Right lobe of liver (tissue), 6 donors: ENCODE measurements around the gene RAB11FIP3. TPM values are rescaled to one million over a fixed set of nuclear protein-coding genes. Genes with fewer than 3 reads are reported as not detected.

Experiments
- ATAC-seq, 4 donors: fragments of 200-7000 bp; cut with Tn5 transposase; one replicate each; pipeline ENCODE4 v1.9.1; 2020; ENCODE audit warnings: mild to moderate bottlenecking in 4 of 4, moderate library complexity in 4 of 4
- DNase-seq, 3 donors: peaks; one replicate each; pipeline ENCODE4 v3.0.0-alpha.2; 2020
- H3K27ac ChIP-seq, 3 donors: fragments of 200-600 bp; one replicate each; pipeline ENCODE4 v1.8.0; 2022
- H3K27me3 ChIP-seq, 2 donors: fragments of 200-600 bp; one replicate each; pipeline ENCODE4 v1.8.0; 2022
- H3K36me3 ChIP-seq, 4 donors: fragments of 200-600 bp; sonication (generic) in 1 of 4; one replicate each; pipeline versions ENCODE4 v1.5.1 to v1.8.0; 2017 to 2022; ENCODE audit warnings: control low read depth in 1 of 4
- H3K4me1 ChIP-seq, 4 donors: fragments of 200-600 bp; sonication (generic) in 1 of 4; one replicate each; pipeline versions ENCODE4 v1.5.1 to v1.8.0; 2017 to 2022; ENCODE audit warnings: control low read depth in 1 of 4
- H3K4me3 ChIP-seq, 3 donors: fragments of 200-600 bp; one replicate each; pipeline ENCODE4 v1.8.0; 2022
- H3K9me3 ChIP-seq, 4 donors: fragments of 200-600 bp; sonication (generic) in 1 of 4; one replicate each; pipeline versions ENCODE4 v1.5.1 to v1.8.0; 2017 to 2022; ENCODE audit warnings: control low read depth in 1 of 4
- POLR2A ChIP-seq: fragments of 450-650 bp; IDR thresholded peaks from one replicate; pipeline ENCODE4 v1.6.1; 2017; ENCODE audit warnings: antibody characterized with exemption, mild to moderate bottlenecking
- WGBS: methylation state at CpG from one replicate; pipeline ENCODE4 v1.1.6; 2018; ENCODE audit warnings: low coverage, low lambda C conversion rate; ENCODE audit not compliant: insufficient coverage; ENCODE audit errors: missing lambda C conversion rate; 5-methylcytosine and 5-hydroxymethylcytosine counted together
- intact Hi-C, 2 donors: fragments of 100-400 bp; cut with DNase I; formaldehyde crosslinking; loops; one replicate each; pipeline versions ENCODE4 v1.11.2 to v1.14.1; 2022
- total RNA-seq, 6 experiments: library from RNA; depleted of rRNA in 2 of 6; stranded (reverse); fragments of >200 nt in 2 of 6; fragmentation: NEBNext Ultra II Directional in 3 of 6; extraction: Animal tissue kit (Norgen Biotek cat#: 25700) in 3 of 6; gene quantifications; one replicate each; pipeline versions ENCODE4 v1.1.0 to v1.2.4, GENCODE V29; 2016 to 2023
- TF ChIP-seq, protein P1 (sequence below), 4 donors: fragments of 200-600 bp in 3 of 4; fragments of 450-650 bp in 1 of 4; IDR thresholded peaks; one replicate each; pipeline versions ENCODE4 v1.5.1 to v1.8.0; 2016 to 2022; ENCODE audit warnings: antibody characterized with exemption in 4 of 4, mild to moderate bottlenecking in 2 of 4
- donor health status: DM: no; HTN: yes; CAD: no.
- donor health status: DM: no; HTN: no; CAD: no.
- donor health status: DM: no; HTN: no; CAD: no.
- donor health status: DM: no; HTN: yes; CAD: no.
- donor health status: DM: no; HTN: yes; CAD: no.

Gene RAB11FIP3
- total RNA-seq, 6 experiments from 2014 or later: 19.5 to 38.3 (median 25.5) TPM

DNA sequence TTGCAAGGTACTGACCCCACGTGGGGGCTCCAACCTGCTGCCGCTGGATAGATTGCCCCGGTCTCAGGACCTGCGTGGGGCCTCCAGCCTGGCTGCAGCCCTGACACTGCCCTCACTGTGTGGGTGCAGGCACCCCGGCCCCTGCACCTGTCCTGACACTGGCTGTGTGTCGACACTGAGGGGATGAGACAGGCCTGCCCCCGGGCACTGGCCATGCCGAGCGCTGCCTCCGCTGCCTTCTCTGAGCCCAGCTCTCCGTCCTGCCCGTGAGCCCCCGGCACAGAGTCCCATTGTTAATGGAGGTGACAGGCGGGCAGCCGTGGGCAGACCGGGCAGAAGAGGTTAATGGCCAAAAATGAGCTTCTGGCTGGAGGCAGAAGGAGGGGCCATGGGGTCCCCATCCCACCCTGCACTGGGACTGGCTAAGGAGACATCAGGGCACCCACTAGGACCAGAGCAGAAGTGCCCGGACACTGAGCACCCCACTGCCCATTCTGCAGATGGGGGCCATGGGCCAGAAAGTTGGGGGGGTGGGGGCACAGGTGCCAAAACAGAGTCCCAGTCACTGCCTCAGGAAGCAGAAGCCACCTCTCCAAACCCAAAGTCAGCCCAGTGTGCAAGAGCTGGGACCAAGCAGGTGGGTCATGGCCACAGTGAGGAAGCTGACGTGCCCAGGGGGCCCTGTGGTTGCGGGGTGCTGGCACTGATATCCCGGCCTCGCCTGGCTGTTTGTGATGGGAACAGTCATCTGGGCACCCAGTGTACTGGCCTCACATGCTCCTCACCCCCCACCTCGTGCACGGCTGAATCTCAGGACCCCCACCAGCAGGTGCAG, 132.2 kb downstream of the RAB11FIP3 start:
- peaks cover 0 to 10% (median 0%) of the 10 kb centered on the region in 4 donors for H3K4me1 ChIP-seq
- WGBS: no CpG with 5 or more reads among the region's 23 CpGs
- DNase-seq: no peak
- H3K4me3 ChIP-seq: no peak overlapping the region
- H3K9me3 ChIP-seq: no peaks in the 10 kb centered on the region
- TF ChIP-seq POLR2A: no peak
- TF ChIP-seq, protein P1, sequence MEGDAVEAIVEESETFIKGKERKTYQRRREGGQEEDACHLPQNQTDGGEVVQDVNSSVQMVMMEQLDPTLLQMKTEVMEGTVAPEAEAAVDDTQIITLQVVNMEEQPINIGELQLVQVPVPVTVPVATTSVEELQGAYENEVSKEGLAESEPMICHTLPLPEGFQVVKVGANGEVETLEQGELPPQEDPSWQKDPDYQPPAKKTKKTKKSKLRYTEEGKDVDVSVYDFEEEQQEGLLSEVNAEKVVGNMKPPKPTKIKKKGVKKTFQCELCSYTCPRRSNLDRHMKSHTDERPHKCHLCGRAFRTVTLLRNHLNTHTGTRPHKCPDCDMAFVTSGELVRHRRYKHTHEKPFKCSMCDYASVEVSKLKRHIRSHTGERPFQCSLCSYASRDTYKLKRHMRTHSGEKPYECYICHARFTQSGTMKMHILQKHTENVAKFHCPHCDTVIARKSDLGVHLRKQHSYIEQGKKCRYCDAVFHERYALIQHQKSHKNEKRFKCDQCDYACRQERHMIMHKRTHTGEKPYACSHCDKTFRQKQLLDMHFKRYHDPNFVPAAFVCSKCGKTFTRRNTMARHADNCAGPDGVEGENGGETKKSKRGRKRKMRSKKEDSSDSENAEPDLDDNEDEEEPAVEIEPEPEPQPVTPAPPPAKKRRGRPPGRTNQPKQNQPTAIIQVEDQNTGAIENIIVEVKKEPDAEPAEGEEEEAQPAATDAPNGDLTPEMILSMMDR (IDR thresholded peaks at IDR 0.05): no peak
- H3K27ac ChIP-seq: no peak overlapping the region
- intact Hi-C loops: no loop called here
- H3K27me3 ChIP-seq: no peaks in the 10 kb centered on the region
- no peaks in the 10 kb centered on the region for H3K36me3 ChIP-seq
- no peak for ATAC-seq

DNA sequence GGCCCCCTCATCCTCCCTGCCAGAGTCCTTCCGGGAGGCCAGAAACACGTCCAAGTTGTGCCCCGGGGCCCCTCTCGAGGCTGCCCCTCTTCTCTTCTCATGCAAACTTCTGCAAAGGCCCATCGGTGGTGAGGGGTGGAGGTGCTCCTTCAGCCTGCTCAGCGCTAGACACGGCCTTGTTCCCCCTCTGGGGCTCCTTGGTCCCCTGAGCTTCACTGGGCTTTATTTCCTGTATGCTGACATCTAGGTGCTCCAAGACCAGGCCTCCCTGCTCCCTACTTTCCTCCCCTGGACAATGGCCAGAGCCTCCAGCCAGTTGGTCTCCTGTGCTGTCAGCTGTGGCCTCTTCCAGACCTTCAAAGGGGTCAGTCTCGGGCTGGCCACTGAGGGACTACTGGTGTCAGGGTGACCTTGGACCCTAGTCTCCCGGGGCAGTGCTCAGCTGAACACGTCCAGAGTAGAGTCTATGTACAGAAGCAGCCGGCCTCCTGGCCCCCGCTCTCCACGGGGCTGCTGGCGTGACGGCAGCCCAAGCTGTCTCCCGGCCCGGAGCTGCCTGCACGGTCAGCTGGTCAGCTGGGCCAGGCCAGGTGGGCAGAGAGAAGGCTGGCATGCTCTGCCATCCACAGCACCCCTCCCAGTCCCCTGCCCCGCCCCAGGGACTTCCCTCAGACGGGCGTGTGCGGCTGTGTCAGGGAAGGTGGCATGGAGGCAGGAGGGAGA, 133.0 kb downstream of the RAB11FIP3 start:
- Histone ChIP-seq H3K4me1 (peaks cover 0 to 10% (median 0%) of the 10 kb centered on the region in 4 donors), H3K27ac (no peak overlapping the region), H3K9me3 (no peaks in the 10 kb centered on the region), H3K36me3 (no peaks in the 10 kb centered on the region), H3K27me3 (no peaks in the 10 kb centered on the region), H3K4me3 (no peak overlapping the region)
- intact Hi-C loops: no loop called here
- ATAC-seq (peak; percentile 51 to 66 (median 62)), DNase-seq (peak in 1 of 3 donors; percentile 68)
- TF ChIP-seq, protein P1 (IDR thresholded peaks at IDR 0.05): no peak
- no peak for TF ChIP-seq POLR2A
- 24% methylated on average over 3 of the region's 22 CpGs for WGBS

DNA sequence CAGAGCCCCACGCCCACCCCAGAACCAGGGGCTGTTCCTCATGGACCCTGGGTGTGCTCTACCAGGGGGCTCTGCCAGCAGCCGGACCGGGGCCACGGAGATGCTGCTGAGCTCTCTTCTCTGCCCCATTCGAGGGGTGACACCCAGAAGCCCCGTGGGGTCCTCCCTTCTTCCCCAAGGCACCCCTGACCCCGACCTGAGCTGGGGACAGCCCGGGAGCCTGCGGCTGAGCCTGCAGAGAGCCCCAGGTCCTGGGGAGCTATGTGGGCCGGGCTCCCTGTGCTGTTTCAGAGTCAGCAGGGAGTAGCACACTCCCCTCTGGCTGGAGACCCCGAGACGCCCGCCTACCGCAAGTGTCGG, 133.6 kb downstream of the RAB11FIP3 start:
- H3K4me1 ChIP-seq: peaks cover 0 to 10% (median 0%) of the 10 kb centered on the region in 4 donors
- no peaks in the 10 kb centered on the region for H3K27me3 ChIP-seq
- no peak overlapping the region for H3K27ac ChIP-seq
- no peak for TF ChIP-seq POLR2A
- TF ChIP-seq, protein P1 (IDR thresholded peaks at IDR 0.05): no peak
- ATAC-seq (peak in 1 of 4 donors; percentile 2), DNase-seq (no peak)
- no peaks in the 10 kb centered on the region for H3K9me3 ChIP-seq
- H3K36me3 ChIP-seq: no peaks in the 10 kb centered on the region
- intact Hi-C loops: no loop called here
- no peak overlapping the region for H3K4me3 ChIP-seq
- WGBS: 93% methylated on average over 5 of the region's 15 CpGs

- Histone ChIP-seq H3K4me1 (peaks cover 0 to 10% (median 0%) of the 10 kb centered on the region in 4 donors), H3K36me3 (no peaks in the 10 kb centered on the region), H3K27me3 (no peaks in the 10 kb centered on the region), H3K27ac (no peak overlapping the region), H3K9me3 (no peaks in the 10 kb centered on the region), H3K4me3 (no peak overlapping the region)
- WGBS: 36% methylated on average over 6 of the region's 62 CpGs
- TF ChIP-seq, protein P1 (IDR thresholded peaks at IDR 0.05): no peak
- no peak for TF ChIP-seq POLR2A
- ATAC-seq (no peak), DNase-seq (no peak)
- intact Hi-C loops: no loop called here
These were observed 134.2 kb downstream of the RAB11FIP3 start for GRCh38 chr16:559411-560203.
